ENCODE results near the gene KRTAP3-2. TPM values are rescaled to one million over a fixed set of nuclear protein-coding genes. Genes with fewer than 3 reads are reported as not detected.

KRTAP3-2 gene
- total RNA-seq, 1 experiment from 2014 or later: not detected

DNA sequence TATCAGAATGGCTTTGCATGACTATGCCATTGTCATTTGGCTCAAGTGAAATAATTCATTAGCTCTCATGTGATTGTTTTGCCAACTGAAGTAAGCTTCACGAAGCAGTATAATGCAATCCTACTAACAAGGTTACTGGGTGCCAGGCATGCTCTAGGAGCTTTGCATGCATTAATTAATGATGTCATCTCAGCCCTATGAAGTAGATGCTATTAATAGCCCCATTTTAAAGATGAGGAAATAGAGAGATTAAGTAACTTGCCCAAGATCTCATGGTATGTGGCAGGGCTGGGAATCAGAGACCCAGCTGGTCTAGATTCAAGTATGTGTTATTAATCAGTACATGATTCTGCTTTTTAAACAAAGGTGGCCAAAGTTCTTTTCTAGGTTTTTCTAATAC lies 47.0 kb downstream of the KRTAP3-2 start:
- Histone ChIP-seq H2BK12ac (ENCODE audit: insufficient read length, low read depth, low read length) (no peak overlapping the region), H3T11ph (ENCODE audit: low read length) (no peak overlapping the region), H3K79me2 (ENCODE audit: insufficient read depth, low read length) (no peaks in the 10 kb centered on the region), H3K9ac (ENCODE audit: extremely low read depth, insufficient read length, low read length) (no peak overlapping the region), H3K4me2 (ENCODE audit: insufficient read depth, insufficient read length, low read length) (no peak overlapping the region), H3K23ac (ENCODE audit: insufficient read length, low read depth, low read length) (no peak overlapping the region), H4K5ac (ENCODE audit: insufficient read length, low read depth, low read length) (no peak overlapping the region), H3K79me1 (ENCODE audit: insufficient read depth, low read depth, low read length, poor library complexity, severe bottlenecking) (no peaks in the 10 kb centered on the region), H3K9me3 (ENCODE audit: control insufficient read depth, low read depth, low read length) (no peaks in the 10 kb centered on the region), H4K8ac (replicated peaks; ENCODE audit: insufficient read length, low read depth, low read length) (no peak overlapping the region), H4K20me1 (ENCODE audit: control insufficient read depth, insufficient read depth, insufficient read length) (no peaks in the 10 kb centered on the region), H3K27ac (ENCODE audit: insufficient read length, low read depth, low read length) (no peak overlapping the region), H2BK120ac (ENCODE audit: low read depth, low read length, poor library complexity, severe bottlenecking) (no peak overlapping the region), H3K4ac (ENCODE audit: low read depth, low read length) (no peak overlapping the region), H3K14ac (ENCODE audit: insufficient read depth, low read length) (no peak overlapping the region), H3K23me2 (ENCODE audit: insufficient read length, low read depth, low read length, poor library complexity, severe bottlenecking) (no peaks in the 10 kb centered on the region), H2AFZ (ENCODE audit: low read length) (no peak overlapping the region), H3K27me3 (ENCODE audit: insufficient read depth, low read length) (no peaks in the 10 kb centered on the region), H2BK5ac (ENCODE audit: insufficient read length, low read length) (no peak overlapping the region), H4K91ac (ENCODE audit: insufficient read length, low read depth, low read length) (no peak overlapping the region), H3K56ac (ENCODE audit: insufficient read length, low read depth, low read length) (no peak overlapping the region), H2AK5ac (ENCODE audit: insufficient read length, low read length) (no peak overlapping the region), H2BK15ac (ENCODE audit: low read depth, low read length) (no peak overlapping the region), H2BK20ac (ENCODE audit: low read depth, low read length, poor library complexity, severe bottlenecking) (no peak overlapping the region), H3K18ac (ENCODE audit: insufficient read length, low read depth, low read length) (no peak overlapping the region), H3K4me1 (ENCODE audit: insufficient read depth, low read length) (no peaks in the 10 kb centered on the region)
- Mint-ChIP-seq H3K27me3 (ENCODE audit: low read depth) (no peaks in the 10 kb centered on the region; the same call in 1 of the 2 replicates), H3K4me1 (peaks cover 12 to 20% of the 10 kb centered on the region in 2 experiments), H3K27ac (no peak overlapping the region), H3K36me3 (ENCODE audit: insufficient read depth in 1 of 3, low read depth in 3 of 3) (no peaks in the 10 kb centered on the region), H3K9me3 (no peaks in the 10 kb centered on the region), H3K4me3 (no peak overlapping the region)
- WGBS (ENCODE audit: extremely low coverage, insufficient read length, low lambda C conversion rate): no CpG with 5 or more reads among the region's 1 CpG
- no peak for DNase-seq
- TF ChIP-seq CTCF (conservative IDR thresholded peaks at IDR 0.05): no peak
